Ectodermal cell (in vitro differentiated cells): ENCODE data around the gene RNF223.

Experiments
- H3K27ac ChIP-seq: 2 replicates; pipeline ENCODE4 v1.7.0; 2013; ENCODE audit warnings: mild to moderate bottlenecking, low read depth, low read length; ENCODE audit not compliant: insufficient read depth, poor library complexity, severe bottlenecking
- H3K27me3 ChIP-seq: 2 replicates; pipeline ENCODE4 v1.7.0; 2013; ENCODE audit warnings: mild to moderate bottlenecking, low read length; ENCODE audit not compliant: insufficient read depth, control insufficient read depth, poor library complexity, severe bottlenecking
- H3K36me3 ChIP-seq: one replicate; pipeline ENCODE4 v1.7.0; 2013; ENCODE audit warnings: low read length; ENCODE audit not compliant: control insufficient read depth, insufficient read depth
- H3K4me1 ChIP-seq: one replicate; pipeline ENCODE4 v1.7.0; 2013; ENCODE audit warnings: low read length; ENCODE audit not compliant: control insufficient read depth, insufficient read depth
- H3K4me3 ChIP-seq: 2 replicates; pipeline ENCODE4 v1.7.0; 2013; ENCODE audit warnings: low read depth, low read length, control low read depth; ENCODE audit not compliant: insufficient read depth
- H3K9me3 ChIP-seq: 2 replicates; pipeline ENCODE4 v1.7.0; 2013; ENCODE audit warnings: mild to moderate bottlenecking, low read length, moderate library complexity; ENCODE audit not compliant: control insufficient read depth
- WGBS, 2 experiments: methylation state at CpG; one replicate each; pipeline ENCODE4 v1.1.7; 2013; ENCODE audit warnings: missing lambda C conversion rate in 2 of 2; 5-methylcytosine and 5-hydroxymethylcytosine counted together

RNF223 gene

GRCh38 chr1:1092149-1092855 lies 18.2 kb upstream of the RNF223 start:
- H3K9me3 ChIP-seq = no peaks in the 10 kb centered on the region
- no peak overlapping the region for H3K4me3 ChIP-seq
- no peaks in the 10 kb centered on the region for H3K4me1 ChIP-seq
- 95% methylated on average over 28 of the region's 28 CpGs for WGBS, 2 experiments
- no peaks in the 10 kb centered on the region for H3K27me3 ChIP-seq
- H3K36me3 ChIP-seq = no peaks in the 10 kb centered on the region
- no peak overlapping the region for H3K27ac ChIP-seq

GRCh38 chr1:1091344-1092148 lies 17.4 kb upstream of the RNF223 start:
- WGBS, 2 experiments = 95 to 96% methylated on average over 28 of the region's 28 CpGs
- no peaks in the 10 kb centered on the region for H3K9me3 ChIP-seq
- H3K36me3 ChIP-seq = no peaks in the 10 kb centered on the region
- H3K27ac ChIP-seq = no peak overlapping the region
- no peaks in the 10 kb centered on the region for H3K27me3 ChIP-seq
- H3K4me1 ChIP-seq = no peaks in the 10 kb centered on the region
- no peak overlapping the region for H3K4me3 ChIP-seq

- H3K27ac ChIP-seq = no peak overlapping the region
- H3K9me3 ChIP-seq = no peaks in the 10 kb centered on the region
- no peak overlapping the region for H3K4me3 ChIP-seq
- no peaks in the 10 kb centered on the region for H3K36me3 ChIP-seq
- H3K27me3 ChIP-seq = no peaks in the 10 kb centered on the region
- WGBS, 2 experiments = 95 to 97% methylated on average over 45 of the region's 45 CpGs
- no peaks in the 10 kb centered on the region for H3K4me1 ChIP-seq
Observed at GRCh38 chr1:1090424-1091343, 16.6 kb upstream of the RNF223 start.

- Histone ChIP-seq H3K4me1 (no peaks in the 10 kb centered on the region), H3K27ac (no peak overlapping the region), H3K4me3 (no peak overlapping the region), H3K27me3 (no peaks in the 10 kb centered on the region), H3K36me3 (no peaks in the 10 kb centered on the region), H3K9me3 (no peaks in the 10 kb centered on the region)
- 90% methylated on average over 22 of the region's 22 CpGs for WGBS, 2 experiments
Observed at GRCh38 chr1:1089731-1090423, 15.8 kb upstream of the RNF223 start.

GRCh38 chr1:1088801-1089680 lies 14.9 kb upstream of the RNF223 start:
- Histone ChIP-seq H3K27ac (no peak overlapping the region), H3K4me3 (no peak overlapping the region), H3K9me3 (no peaks in the 10 kb centered on the region), H3K36me3 (no peaks in the 10 kb centered on the region), H3K27me3 (no peaks in the 10 kb centered on the region), H3K4me1 (no peaks in the 10 kb centered on the region)
- WGBS, 2 experiments = 93 to 94% methylated on average over 46 of the region's 46 CpGs

- no peak overlapping the region for H3K27ac ChIP-seq
- WGBS, 2 experiments = 93 to 94% methylated on average over 30 to 35 of the region's 39 CpGs
- H3K9me3 ChIP-seq = no peaks in the 10 kb centered on the region
Observed at GRCh38 chr1:1088029-1088800, 14.1 kb upstream of the RNF223 start.

GRCh38 chr1:1087351-1088028 lies 13.4 kb upstream of the RNF223 start:
- WGBS, 2 experiments = 94% methylated on average over 38 of the region's 38 CpGs
- no peaks in the 10 kb centered on the region for H3K36me3 ChIP-seq
- H3K9me3 ChIP-seq = no peaks in the 10 kb centered on the region
- H3K4me3 ChIP-seq = no peak overlapping the region
- H3K27me3 ChIP-seq = no peaks in the 10 kb centered on the region
- no peaks in the 10 kb centered on the region for H3K4me1 ChIP-seq
- no peak overlapping the region for H3K27ac ChIP-seq

More at GRCh38 chr1:1088029-1088800, 14.1 kb upstream of the RNF223 start:
- H3K4me1 ChIP-seq = no peaks in the 10 kb centered on the region
- H3K36me3 ChIP-seq = no peaks in the 10 kb centered on the region
- no peak overlapping the region for H3K4me3 ChIP-seq
- H3K27me3 ChIP-seq = no peaks in the 10 kb centered on the region

- H3K36me3 ChIP-seq = no peaks in the 10 kb centered on the region
- H3K27ac ChIP-seq = no peak overlapping the region
- no peaks in the 10 kb centered on the region for H3K9me3 ChIP-seq
- WGBS, 2 experiments = 93 to 95% methylated on average over 17 of the region's 17 CpGs
- H3K4me1 ChIP-seq = no peaks in the 10 kb centered on the region
- no peaks in the 10 kb centered on the region for H3K27me3 ChIP-seq
- no peak overlapping the region for H3K4me3 ChIP-seq
Observed at GRCh38 chr1:1086911-1087341, 12.8 kb upstream of the RNF223 start.
